ENCODE data around the gene PPME1.

DNA sequence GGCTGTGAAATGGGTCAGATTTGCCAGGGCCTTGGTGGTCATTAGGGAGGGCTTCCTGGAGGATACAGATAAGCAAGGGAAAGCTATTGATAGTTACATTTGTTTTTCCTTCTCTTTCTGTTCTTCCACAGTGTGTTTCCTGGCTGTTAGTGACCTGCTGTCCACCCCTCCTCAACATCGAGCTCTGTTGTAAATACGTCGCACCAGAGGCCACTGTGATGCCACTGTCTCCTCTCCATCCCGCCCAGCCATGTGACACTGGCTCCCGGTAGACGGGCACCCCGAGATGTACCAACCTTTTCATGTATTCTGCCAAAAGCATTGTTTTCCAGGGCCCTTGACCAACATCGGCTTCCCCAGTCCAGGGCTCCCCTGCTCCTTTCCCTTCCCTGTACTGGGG lies 82.3 kb downstream of the PPME1 start:
- TF ChIP-seq, protein P1, sequence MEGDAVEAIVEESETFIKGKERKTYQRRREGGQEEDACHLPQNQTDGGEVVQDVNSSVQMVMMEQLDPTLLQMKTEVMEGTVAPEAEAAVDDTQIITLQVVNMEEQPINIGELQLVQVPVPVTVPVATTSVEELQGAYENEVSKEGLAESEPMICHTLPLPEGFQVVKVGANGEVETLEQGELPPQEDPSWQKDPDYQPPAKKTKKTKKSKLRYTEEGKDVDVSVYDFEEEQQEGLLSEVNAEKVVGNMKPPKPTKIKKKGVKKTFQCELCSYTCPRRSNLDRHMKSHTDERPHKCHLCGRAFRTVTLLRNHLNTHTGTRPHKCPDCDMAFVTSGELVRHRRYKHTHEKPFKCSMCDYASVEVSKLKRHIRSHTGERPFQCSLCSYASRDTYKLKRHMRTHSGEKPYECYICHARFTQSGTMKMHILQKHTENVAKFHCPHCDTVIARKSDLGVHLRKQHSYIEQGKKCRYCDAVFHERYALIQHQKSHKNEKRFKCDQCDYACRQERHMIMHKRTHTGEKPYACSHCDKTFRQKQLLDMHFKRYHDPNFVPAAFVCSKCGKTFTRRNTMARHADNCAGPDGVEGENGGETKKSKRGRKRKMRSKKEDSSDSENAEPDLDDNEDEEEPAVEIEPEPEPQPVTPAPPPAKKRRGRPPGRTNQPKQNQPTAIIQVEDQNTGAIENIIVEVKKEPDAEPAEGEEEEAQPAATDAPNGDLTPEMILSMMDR (IDR thresholded peaks at IDR 0.05), result no peak
- TF ChIP-seq EP300 (IDR thresholded peaks at IDR 0.05), result no peak

Data from upper lobe of left lung (tissue), 4 donors.